ENCODE data around the gene FERMT2. TPM values are rescaled to one million over a fixed set of nuclear protein-coding genes. Genes with fewer than 3 reads are reported as not detected.

The FERMT2 gene
- polyA plus RNA-seq, 1 experiment, result 485 TPM

DNA sequence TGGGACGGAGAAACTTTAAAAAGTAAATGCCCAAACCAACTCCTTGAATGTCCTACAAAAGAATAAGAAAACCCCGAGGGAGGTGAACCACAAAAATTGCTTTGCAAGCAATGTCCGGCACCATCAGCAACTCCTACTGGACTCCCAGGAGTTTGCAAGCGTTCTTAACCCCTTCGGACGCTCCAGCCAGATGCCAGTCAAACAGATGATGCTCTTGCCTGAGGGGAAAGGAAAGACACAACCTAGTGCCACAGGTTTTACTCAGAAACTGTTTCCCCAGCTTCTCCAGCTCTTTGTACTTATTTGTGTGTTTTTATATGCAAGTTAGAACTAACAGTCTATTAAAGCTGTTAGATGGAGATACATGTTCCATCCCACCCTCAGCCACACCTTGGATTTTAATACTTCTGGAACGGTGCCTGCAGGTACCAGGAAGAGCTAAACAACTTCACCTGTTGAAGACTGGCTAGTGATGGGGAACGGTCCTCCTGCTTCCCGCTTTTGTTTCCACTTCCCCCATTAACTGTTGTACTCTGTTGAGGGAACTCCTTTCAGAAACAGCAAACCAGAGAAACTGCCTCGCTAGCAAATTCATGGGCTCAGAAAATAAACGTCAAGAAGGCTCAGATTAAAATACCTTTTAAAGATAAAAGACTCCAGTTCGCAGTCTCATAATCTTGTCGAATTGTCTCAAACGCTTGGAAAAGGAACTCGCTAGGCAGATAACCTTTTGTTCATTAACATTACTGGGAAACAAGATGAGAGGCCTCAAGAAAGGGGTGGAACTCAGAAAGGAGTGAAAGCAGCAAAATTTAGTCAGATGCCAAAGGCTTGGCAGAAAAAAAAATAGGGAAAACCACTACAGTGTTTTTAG, 1.1 kb upstream of the FERMT2 start:
- POLR2A ChIA-PET, result interaction anchor here (0.8 to 1.2 kb wide), 5 partner anchors 12 to 137 kb away, joined by 3 to 14 read pairs (median 3); no protein-coding TSS in a partner anchor
- H3K27ac ChIP-seq (ENCODE audit: low read depth, low read length), result peak overlapping the region; percentile 99
- no peaks in the 10 kb centered on the region for H3K27me3 ChIP-seq (ENCODE audit: control insufficient read depth, insufficient read depth, low read length)
- peak; percentile 66 for DNase-seq (ENCODE audit: low read depth, low spot score)
- CTCF ChIA-PET, result interaction anchor here (0.6 to 1.5 kb wide), 8 partner anchors 8 to 353 kb away, joined by 3 to 5 read pairs (median 4); no protein-coding TSS in a partner anchor
- H3K9me3 ChIP-seq (ENCODE audit: control insufficient read depth, insufficient read depth, low read length), result no peaks in the 10 kb centered on the region; the same call in 1 of the 2 replicates
- H3K4me3 ChIP-seq (ENCODE audit: low read depth, low read length), result peak overlapping the region; percentile 74
- TF ChIP-seq, protein P1, sequence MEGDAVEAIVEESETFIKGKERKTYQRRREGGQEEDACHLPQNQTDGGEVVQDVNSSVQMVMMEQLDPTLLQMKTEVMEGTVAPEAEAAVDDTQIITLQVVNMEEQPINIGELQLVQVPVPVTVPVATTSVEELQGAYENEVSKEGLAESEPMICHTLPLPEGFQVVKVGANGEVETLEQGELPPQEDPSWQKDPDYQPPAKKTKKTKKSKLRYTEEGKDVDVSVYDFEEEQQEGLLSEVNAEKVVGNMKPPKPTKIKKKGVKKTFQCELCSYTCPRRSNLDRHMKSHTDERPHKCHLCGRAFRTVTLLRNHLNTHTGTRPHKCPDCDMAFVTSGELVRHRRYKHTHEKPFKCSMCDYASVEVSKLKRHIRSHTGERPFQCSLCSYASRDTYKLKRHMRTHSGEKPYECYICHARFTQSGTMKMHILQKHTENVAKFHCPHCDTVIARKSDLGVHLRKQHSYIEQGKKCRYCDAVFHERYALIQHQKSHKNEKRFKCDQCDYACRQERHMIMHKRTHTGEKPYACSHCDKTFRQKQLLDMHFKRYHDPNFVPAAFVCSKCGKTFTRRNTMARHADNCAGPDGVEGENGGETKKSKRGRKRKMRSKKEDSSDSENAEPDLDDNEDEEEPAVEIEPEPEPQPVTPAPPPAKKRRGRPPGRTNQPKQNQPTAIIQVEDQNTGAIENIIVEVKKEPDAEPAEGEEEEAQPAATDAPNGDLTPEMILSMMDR (IDR thresholded peaks at IDR 0.05; ENCODE audit: low read depth, low read length), result peak; percentile 57

DNA sequence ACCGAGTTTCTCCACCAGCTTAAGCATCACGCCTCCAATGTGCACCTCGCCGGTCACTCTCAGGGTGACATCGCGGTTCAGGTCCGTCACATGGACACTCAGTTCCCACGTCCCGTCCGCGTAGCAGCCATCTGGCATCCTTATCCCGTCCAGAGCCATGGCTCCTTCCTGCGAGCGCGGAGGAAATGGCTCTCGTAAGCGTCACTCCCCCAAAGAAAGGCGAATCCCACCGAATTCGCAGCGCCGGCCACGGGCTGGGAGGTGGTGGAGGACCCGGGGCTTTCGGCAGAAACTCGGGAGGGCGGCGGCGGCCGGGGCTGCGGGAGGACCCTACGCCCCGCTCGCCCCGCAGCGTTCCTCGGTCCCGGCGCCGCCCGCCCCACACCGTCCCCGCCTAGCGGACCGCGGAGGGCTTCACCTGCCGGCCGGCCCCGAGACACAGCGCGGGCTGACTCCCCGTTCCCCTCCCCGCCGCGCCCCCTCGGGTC, 396 bp downstream of the FERMT2 start:
- Histone ChIP-seq H3K27me3 (ENCODE audit: control insufficient read depth, insufficient read depth, low read length) (no peaks in the 10 kb centered on the region), H3K9me3 (ENCODE audit: control insufficient read depth, insufficient read depth, low read length) (no peaks in the 10 kb centered on the region; the same call in 1 of the 2 replicates), H3K4me3 (ENCODE audit: low read depth, low read length) (peak overlapping the region; percentile 100), H3K27ac (ENCODE audit: low read depth, low read length) (peak overlapping the region; percentile 85)
- CTCF ChIA-PET, result interaction anchor here (0.7 kb wide), 1 partner anchor 17 kb away, joined by 7 read pairs; no protein-coding TSS in a partner anchor
- TF ChIP-seq, protein P1 (IDR thresholded peaks at IDR 0.05; ENCODE audit: low read depth, low read length), result no peak
- DNase-seq (ENCODE audit: low read depth, low spot score), result no peak
- POLR2A ChIA-PET, result interaction anchor here (1.0 kb wide), 3 partner anchors 16 to 69 kb away, joined by 3 to 5 read pairs (median 4); no protein-coding TSS in a partner anchor

DNA sequence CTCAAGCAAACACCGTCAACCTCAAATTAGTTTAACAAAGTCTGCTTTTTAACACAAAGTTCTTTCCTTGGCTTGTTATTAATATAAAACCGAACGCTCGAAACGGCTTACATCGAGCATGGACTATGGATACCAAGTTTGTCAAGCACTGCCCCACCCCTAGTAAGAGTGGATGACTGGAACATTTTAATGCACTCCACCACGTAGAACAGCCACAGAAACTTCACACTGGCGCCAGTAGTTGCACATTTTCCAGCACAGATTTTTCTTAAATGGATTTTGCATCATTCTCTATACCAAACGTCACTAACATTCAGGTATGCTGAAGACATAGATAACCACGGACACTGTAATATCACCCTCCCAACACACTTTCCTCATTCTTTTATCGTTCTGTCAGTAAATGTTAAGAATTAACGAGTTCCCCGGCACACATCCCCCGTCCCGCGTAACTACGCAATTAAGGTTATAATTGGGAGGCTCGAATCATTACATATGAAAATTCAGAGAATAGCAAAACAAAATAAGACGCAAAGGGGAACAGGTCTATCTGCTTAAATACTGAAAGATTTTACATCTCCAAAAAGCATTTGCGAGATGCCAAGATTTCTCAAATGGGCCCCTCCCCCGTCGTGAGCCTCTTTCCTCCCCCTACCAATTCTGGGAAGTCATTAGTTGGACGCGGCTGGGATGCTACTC, 990 bp downstream of the FERMT2 start:
- TF ChIP-seq, protein P1 (IDR thresholded peaks at IDR 0.05; ENCODE audit: low read depth, low read length), result no peak
- Histone ChIP-seq H3K4me3 (ENCODE audit: low read depth, low read length) (peak overlapping the region; percentile 100), H3K27ac (ENCODE audit: low read depth, low read length) (peak overlapping the region; percentile 85), H3K9me3 (ENCODE audit: control insufficient read depth, insufficient read depth, low read length) (no peaks in the 10 kb centered on the region; the same call in 1 of the 2 replicates), H3K27me3 (ENCODE audit: control insufficient read depth, insufficient read depth, low read length) (no peaks in the 10 kb centered on the region)
- ChIA-PET POLR2A (no interaction called here), CTCF (interaction anchor here (0.7 to 1.2 kb wide), 3 partner anchors 16 to 104 kb away, joined by 3 to 7 read pairs (median 3); no protein-coding TSS in a partner anchor)
- DNase-seq (ENCODE audit: low read depth, low spot score), result no peak

DNA sequence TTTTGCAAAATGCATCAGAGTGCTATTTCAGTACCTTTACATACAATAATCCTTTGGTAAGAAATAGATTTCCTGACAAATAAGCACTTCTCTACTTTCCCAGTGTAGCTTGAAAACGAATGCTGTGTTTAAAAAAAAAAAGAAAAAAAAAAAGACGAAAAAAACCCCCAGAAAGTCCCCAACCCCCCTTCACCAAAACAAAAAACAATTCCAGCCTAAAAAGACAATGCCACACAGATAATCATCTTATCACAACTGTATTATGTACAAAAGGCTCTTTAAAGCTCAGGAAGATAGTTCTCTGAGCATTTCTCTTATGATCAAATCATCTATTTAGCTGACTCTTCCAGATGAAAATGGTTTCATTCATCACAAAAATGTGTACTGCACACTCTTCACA, 1.6 kb downstream of the FERMT2 start:
- CTCF ChIA-PET, result interaction anchor here (0.6 to 1.2 kb wide), 5 partner anchors 12 to 107 kb away, joined by 3 to 6 read pairs (median 3); no protein-coding TSS in a partner anchor
- Histone ChIP-seq H3K27me3 (ENCODE audit: control insufficient read depth, insufficient read depth, low read length) (no peaks in the 10 kb centered on the region), H3K9me3 (ENCODE audit: control insufficient read depth, insufficient read depth, low read length) (no peaks in the 10 kb centered on the region; the same call in 1 of the 2 replicates), H3K4me3 (ENCODE audit: low read depth, low read length) (peak overlapping the region; percentile 100), H3K27ac (ENCODE audit: low read depth, low read length) (no peak overlapping the region)
- TF ChIP-seq, protein P1 (IDR thresholded peaks at IDR 0.05; ENCODE audit: low read depth, low read length), result no peak
- POLR2A ChIA-PET, result interaction anchor here (0.6 to 1.0 kb wide), 3 partner anchors 14 to 818 kb away, joined by 4 to 8 read pairs (median 4); no protein-coding TSS in a partner anchor
- no peak for DNase-seq (ENCODE audit: low read depth, low spot score)
